Measurements from ENCODE around the gene GPSM3. TPM values are rescaled to one million over a fixed set of nuclear protein-coding genes. Genes with fewer than 3 reads are reported as not detected.

The GPSM3 gene
- total and polyA plus RNA-seq, 2 of the 13 experiments (the other 11 are each of a cell fraction or from before 2014, with no cell fraction given), result 0.18 to 6.2 TPM

DNA sequence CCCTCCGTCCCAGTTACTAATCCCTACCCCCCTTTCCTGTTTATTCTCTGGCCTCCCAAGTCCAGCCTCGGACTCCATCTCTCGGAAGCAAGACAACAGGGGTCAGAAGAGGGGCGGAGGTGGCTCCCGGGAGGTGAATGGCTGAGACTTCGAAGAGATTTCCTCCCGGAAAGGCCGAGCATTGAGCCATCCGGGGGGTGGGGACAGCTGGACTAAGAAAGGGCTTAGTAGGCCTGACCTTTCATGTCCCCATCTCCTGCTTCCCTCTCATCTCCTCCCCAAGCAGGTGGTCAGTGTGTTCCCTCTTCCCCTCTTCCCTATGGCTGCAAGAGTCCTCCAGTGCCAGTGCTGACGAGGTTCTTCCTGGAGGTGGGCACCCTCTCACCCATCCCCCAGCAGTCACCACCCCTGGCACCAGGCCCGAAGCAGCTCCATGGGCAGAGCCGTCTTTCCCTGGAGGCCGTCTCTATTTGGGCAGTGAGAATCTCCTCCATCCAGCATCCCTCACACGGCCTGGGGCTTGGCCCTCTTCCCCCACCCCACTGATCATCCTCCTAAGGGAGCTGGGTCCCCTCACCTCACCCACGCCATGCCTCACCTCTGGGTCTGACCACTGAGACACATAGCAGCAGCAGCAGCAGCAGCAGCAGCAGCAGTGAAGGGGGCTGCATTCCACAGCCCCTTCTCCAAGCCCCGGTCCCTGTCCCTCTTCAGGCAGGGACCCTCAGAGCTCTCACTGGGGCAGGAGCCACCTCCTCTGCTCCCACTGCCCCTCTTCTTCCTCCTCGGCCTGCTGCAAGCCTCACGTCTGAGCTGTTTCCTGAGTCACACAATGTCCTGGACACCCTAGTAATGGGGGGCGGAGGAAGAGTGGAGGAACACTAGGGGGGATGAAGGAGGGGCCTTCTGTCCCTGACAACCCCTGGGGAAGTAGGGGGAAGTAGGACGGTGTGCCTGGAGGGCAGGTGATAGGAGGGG, 31.1 kb upstream of the GPSM3 start, which contains the start of gene NOTCH4:
Gene NOTCH4, minus strand, starts transcription at position 810 of the 978 bp plus-strand sequence. Its CDS starts 139 bp downstream, at position 671.
- Histone ChIP-seq H3K79me2 (ENCODE audit: insufficient read depth, low read length) (no peaks in the 10 kb centered on the region), H3K27ac (ENCODE audit: extremely low read length, insufficient read depth, low read length) (no peak within 1 kb of the TSS)

More for the DNA sequence above, 31.1 kb upstream of the GPSM3 start, which contains the start of gene NOTCH4:
- Histone ChIP-seq H2AFZ (ENCODE audit: low read length) (no peak within 1 kb of the TSS), H3K4me1 (ENCODE audit: insufficient read depth, low read length) (no peaks in the 10 kb centered on the region), H3K27me3 (ENCODE audit: control insufficient read depth in 1 of 2, insufficient read depth in 2 of 2, low read length in 2 of 2) (peaks cover 2 to 63% of the 10 kb centered on the region in 2 experiments; a peak in 4 of 5 replicates), H3K36me3 (replicated peaks in 1 of 2; ENCODE audit: control insufficient read depth in 1 of 2, insufficient read depth in 2 of 2, low read length in 2 of 2) (no peaks in the 10 kb centered on the region), H3K4me3 (replicated peaks in 1 of 3; ENCODE audit: insufficient read depth in 1 of 3, low read depth in 2 of 3, low read length in 3 of 3) (no peak within 1 kb of the TSS), H3K9me3 (ENCODE audit: low read length) (no peaks in the 10 kb centered on the region), H3K4me2 (ENCODE audit: low read depth, low read length) (no peak within 1 kb of the TSS), H4K20me1 (ENCODE audit: insufficient read depth, low read length) (no peaks in the 10 kb centered on the region), H3K9ac (ENCODE audit: insufficient read depth, low read depth, low read length) (no peak within 1 kb of the TSS)
- in situ Hi-C loops (cut with HindIII; ENCODE audit: extremely low pct_ligation_motif_present, low pct_unique_long_range_greater_than_20kb) (no loop called here), intact Hi-C loops (cut with micrococcal nuclease; ENCODE audit: unreplicated experiment) (no loop called here)
- CTCF ChIA-PET (ENCODE audit: low intra/inter-chr PET ratio, low total read pairs), result no interaction called here
- POLR2A ChIA-PET, result no interaction called here
- no peak for DNase-seq (ENCODE audit: low spot score)
- no peak for ATAC-seq
- WGBS (ENCODE audit: low lambda C conversion rate), result 19% methylated on average over 20 of the region's 20 CpGs
- TF ChIP-seq MBNL3 (CRISPR knock-in tag; conservative IDR thresholded peaks at IDR 0.05), result no peak
- TF ChIP-seq, protein P1, sequence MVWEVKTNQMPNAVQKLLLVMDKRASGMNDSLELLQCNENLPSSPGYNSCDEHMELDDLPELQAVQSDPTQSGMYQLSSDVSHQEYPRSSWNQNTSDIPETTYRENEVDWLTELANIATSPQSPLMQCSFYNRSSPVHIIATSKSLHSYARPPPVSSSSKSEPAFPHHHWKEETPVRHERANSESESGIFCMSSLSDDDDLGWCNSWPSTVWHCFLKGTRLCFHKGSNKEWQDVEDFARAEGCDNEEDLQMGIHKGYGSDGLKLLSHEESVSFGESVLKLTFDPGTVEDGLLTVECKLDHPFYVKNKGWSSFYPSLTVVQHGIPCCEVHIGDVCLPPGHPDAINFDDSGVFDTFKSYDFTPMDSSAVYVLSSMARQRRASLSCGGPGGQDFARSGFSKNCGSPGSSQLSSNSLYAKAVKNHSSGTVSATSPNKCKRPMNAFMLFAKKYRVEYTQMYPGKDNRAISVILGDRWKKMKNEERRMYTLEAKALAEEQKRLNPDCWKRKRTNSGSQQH (CRISPR knock-in tag; IDR thresholded peaks at IDR 0.05; ENCODE audit: low read depth), result no peak
- TF ChIP-seq ZNF510 (CRISPR knock-in tag; IDR thresholded peaks at IDR 0.05; ENCODE audit: low read depth), result no peak
- no peak for TF ChIP-seq ZNF891 (CRISPR knock-in tag; IDR thresholded peaks at IDR 0.05)
- TF ChIP-seq, protein P2, sequence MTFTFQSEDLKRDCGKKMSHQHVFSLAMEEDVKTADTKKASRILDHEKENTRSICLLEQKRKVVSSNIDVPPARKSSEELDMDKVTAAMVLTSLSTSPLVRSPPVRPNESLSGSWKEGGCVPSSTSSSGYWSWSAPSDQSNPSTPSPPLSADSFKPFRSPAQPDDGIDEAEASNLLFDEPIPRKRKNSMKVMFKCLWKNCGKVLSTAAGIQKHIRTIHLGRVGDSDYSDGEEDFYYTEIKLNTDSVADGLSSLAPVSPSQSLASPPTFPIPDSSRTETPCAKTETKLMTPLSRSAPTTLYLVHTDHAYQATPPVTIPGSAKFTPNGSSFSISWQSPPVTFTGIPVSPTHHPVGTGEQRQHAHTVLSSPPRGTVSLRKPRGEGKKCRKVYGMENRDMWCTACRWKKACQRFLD (CRISPR knock-in tag; IDR thresholded peaks at IDR 0.05; ENCODE audit: borderline replicate concordance), result no peak
- no peak for TF ChIP-seq ZBTB21 (CRISPR knock-in tag; IDR thresholded peaks at IDR 0.05)
- TF ChIP-seq, protein P3, sequence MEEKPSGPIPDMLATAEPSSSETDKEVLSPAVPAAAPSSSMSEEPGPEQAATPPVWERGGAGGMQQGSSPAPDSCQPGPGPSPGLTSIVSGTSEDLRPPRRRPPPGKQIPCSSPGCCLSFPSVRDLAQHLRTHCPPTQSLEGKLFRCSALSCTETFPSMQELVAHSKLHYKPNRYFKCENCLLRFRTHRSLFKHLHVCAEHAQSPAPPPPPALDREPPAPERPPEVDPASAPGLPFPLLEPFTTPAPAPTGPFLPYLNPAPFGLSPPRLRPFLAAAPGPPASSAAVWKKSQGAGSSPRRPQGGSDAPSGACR (CRISPR knock-in tag; IDR thresholded peaks at IDR 0.05), result no peak
- TF ChIP-seq KAT7 (CRISPR knock-in tag; IDR thresholded peaks at IDR 0.05; ENCODE audit: borderline replicate concordance), result no peak
- no peak for TF ChIP-seq E2F1 (CRISPR knock-in tag; IDR thresholded peaks at IDR 0.05)
- TF ChIP-seq NFKB2 (CRISPR knock-in tag; IDR thresholded peaks at IDR 0.05; ENCODE audit: borderline replicate concordance), result no peak
- TF ChIP-seq LBX2 (CRISPR knock-in tag; IDR thresholded peaks at IDR 0.05; ENCODE audit: borderline replicate concordance), result no peak
- no peak for TF ChIP-seq HNRNPL (IDR thresholded peaks at IDR 0.05; ENCODE audit: low read depth, low read length)
- no peak for TF ChIP-seq RORA (CRISPR knock-in tag; IDR thresholded peaks at IDR 0.05)
- no peak for TF ChIP-seq EZH2 (conservative IDR thresholded peaks at IDR 0.05; ENCODE audit: low read depth, low read length)
- FAIRE-seq, result no peak
- no TSS peak for BruUV-seq (replicated peaks)
